Kidney (tissue), 14 donors: ENCODE results near the gene TRIM28. TPM values are rescaled to one million over a fixed set of nuclear protein-coding genes. Genes with fewer than 3 reads are reported as not detected.
A peak's percentile ranks its signal among the peaks of the same experiment; 100 is the strongest.

Experiments
- DNase-seq, 5 donors: peaks; one replicate each; pipeline ENCODE4 v3.0.0-alpha.2; 2013 to 2020
- FAIRE-seq: peaks from 2 replicates; lab custom pipeline; 2012; peaks lifted over from hg19 to GRCh38; lab: Jason Lieb, UNC
- H3K27ac ChIP-seq, 2 donors: one replicate each; pipeline ENCODE4 v1.7.0; 2013; ENCODE audit warnings: low read depth in 2 of 2, low read length in 2 of 2, inconsistent platforms in 1 of 2
- H3K27me3 ChIP-seq: one replicate; pipeline ENCODE4 v1.7.1; 2013; ENCODE audit warnings: low read length, inconsistent platforms; ENCODE audit not compliant: control insufficient read depth, insufficient read depth
- H3K36me3 ChIP-seq, 3 donors: one replicate each; pipeline versions ENCODE4 v1.7.0 to v1.7.1; 2013; ENCODE audit warnings: low read length in 3 of 3, control low read depth in 1 of 3, inconsistent platforms in 1 of 3; ENCODE audit not compliant: insufficient read depth in 3 of 3, control insufficient read depth in 2 of 3
- H3K4me1 ChIP-seq, 3 donors: one replicate each; pipeline versions ENCODE4 v1.7.0 to v1.7.1; 2013; ENCODE audit warnings: low read length in 3 of 3, inconsistent platforms in 1 of 3, low read depth in 1 of 3; ENCODE audit not compliant: control insufficient read depth in 2 of 3, insufficient read depth in 2 of 3
- H3K4me3 ChIP-seq, 3 donors: one replicate each; pipeline versions ENCODE4 v1.7.0 to v1.8.1; 2013; ENCODE audit warnings: low read length in 3 of 3, control low read depth in 1 of 3, inconsistent platforms in 1 of 3
- H3K9ac ChIP-seq, 3 donors: one replicate each; pipeline versions ENCODE4 v1.7.0 to v1.7.1; 2013; ENCODE audit warnings: low read length in 3 of 3, control low read depth in 1 of 3, inconsistent platforms in 1 of 3
- H3K9me3 ChIP-seq, 3 donors: one replicate each; pipeline versions ENCODE4 v1.7.0 to v1.7.1; 2013; ENCODE audit warnings: low read length in 3 of 3, control low read depth in 1 of 3, inconsistent platforms in 1 of 3; ENCODE audit not compliant: control insufficient read depth in 2 of 3, insufficient read depth in 1 of 3
- CTCF ChIP-seq: IDR thresholded peaks from 3 replicates; pipeline ENCODE4 v1.5.1; 2012; ENCODE audit warnings: mild to moderate bottlenecking, moderate library complexity, borderline replicate concordance; ENCODE audit not compliant: insufficient read depth; ENCODE audit errors: extremely low read depth
- intact Hi-C: fragments of 100-400 bp; cut with DNase I; formaldehyde crosslinking; loops from one replicate; pipeline ENCODE4 v1.11.1; 2022
- polyA plus RNA-seq: library from polyadenylated mRNA; stranded (reverse); fragments of 350-450 nt; fragmentation: Illumina TruSeq; extraction: RNeasy Lipid Tissue Mini Kit (QIAGEN cat#74804); gene quantifications from one replicate; pipeline ENCODE4 v1.2.3, GENCODE V29; 2014; ENCODE audit warnings: low read depth, low replicate concordance; ENCODE audit not compliant: insufficient read depth
- total RNA-seq: library from RNA; stranded (reverse); fragmentation: NEBNext Ultra II Directional; extraction: Animal tissue kit (Norgen Biotek cat#: 25700); gene quantifications from one replicate; pipeline ENCODE4 v1.2.1, GENCODE V29; 2021
- donor health status: control.
- donor health status: control.
- donor health status: control.
- donor health status: control.
- donor health status: control.
- donor health status: DM: yes; HTN: yes; CAD: no.
- donor health status: Normal renal cell carcinoma (clear cell type).

The TRIM28 gene
- total and polyA plus RNA-seq, 2 donors from 2014 or later: 191 to 229 TPM

- intact Hi-C loops: no loop called here
- no peak for TF ChIP-seq CTCF
- Histone ChIP-seq H3K4me3 (no peak overlapping the region), H3K9ac (peak overlapping the region in 1 of 3 donors; percentile 99), H3K9me3 (no peaks in the 10 kb centered on the region), H3K4me1 (peaks cover 3 to 38% (median 21%) of the 10 kb centered on the region in 3 donors), H3K27me3 (no peaks in the 10 kb centered on the region), H3K36me3 (peaks cover 3 to 28% (median 20%) of the 10 kb centered on the region in 3 donors), H3K27ac (no peak overlapping the region)
- DNase-seq: peak in 2 of 5 donors; percentile 72 to 81
- FAIRE-seq: no peak
These were observed 12.2 kb downstream of the TRIM28 start for GRCh38 chr19:58555920-58556621.

- Histone ChIP-seq H3K36me3 (peaks cover 2 to 22% (median 16%) of the 10 kb centered on the region in 3 donors), H3K27ac (peak overlapping the region in 1 of 2 donors; percentile 12), H3K9me3 (no peaks in the 10 kb centered on the region), H3K9ac (peak overlapping the region in 2 of 3 donors; percentile 81 to 99), H3K4me3 (peak overlapping the region in 2 of 3 donors; percentile 91 to 93), H3K4me1 (peaks cover 3 to 40% (median 23%) of the 10 kb centered on the region in 3 donors), H3K27me3 (no peaks in the 10 kb centered on the region)
- DNase-seq: peak in 1 of 5 donors; percentile 37
- FAIRE-seq: no peak
- intact Hi-C loops: no loop called here
- no peak for TF ChIP-seq CTCF
These were observed 12.9 kb downstream of the TRIM28 start for GRCh38 chr19:58556622-58557220.

GRCh38 chr19:58557221-58558065, 13.6 kb downstream of the TRIM28 start:
- H3K27me3 ChIP-seq: no peaks in the 10 kb centered on the region
- H3K9ac ChIP-seq: peak overlapping the region; percentile 76 to 99 (median 98)
- H3K9me3 ChIP-seq: no peaks in the 10 kb centered on the region
- peaks cover 0 to 15% (median 12%) of the 10 kb centered on the region in 3 donors for H3K36me3 ChIP-seq
- H3K4me1 ChIP-seq: peaks cover 3 to 47% (median 26%) of the 10 kb centered on the region in 3 donors
- H3K4me3 ChIP-seq: peak overlapping the region; percentile 83 to 93 (median 91)
- H3K27ac ChIP-seq: peak overlapping the region; percentile 90 to 98
- intact Hi-C loops: no loop called here
- peak in 2 of 5 donors; percentile 73 to 76 for DNase-seq
- no peak for FAIRE-seq
- TF ChIP-seq CTCF: no peak
